Testis (tissue), 3 donors: Measurements from ENCODE around the gene MICB. TPM values are rescaled to one million over a fixed set of nuclear protein-coding genes. Genes with fewer than 3 reads are reported as not detected.

Experiments
- DNase-seq: peaks from one replicate; pipeline ENCODE4 v3.0.0-alpha.2; 2019
- H3K27ac ChIP-seq, 2 donors: fragments of 200-600 bp; sonication (generic); one replicate each; pipeline ENCODE4 v1.5.1; 2019
- H3K27me3 ChIP-seq: fragments of 200-600 bp; sonication (generic); one replicate; pipeline ENCODE4 v1.5.1; 2019
- H3K36me3 ChIP-seq: fragments of 200-600 bp; sonication (generic); one replicate; pipeline ENCODE4 v1.5.1; 2017; ENCODE audit warnings: low read depth; ENCODE audit errors: missing control alignments
- H3K4me1 ChIP-seq: fragments of 200-600 bp; sonication (generic); one replicate; pipeline ENCODE4 v1.5.1; 2019
- H3K4me3 ChIP-seq, 2 donors: fragments of 200-600 bp; sonication (generic); one replicate each; pipeline ENCODE4 v1.5.1; 2017 to 2019
- H3K9me3 ChIP-seq: fragments of 200-600 bp; sonication (generic); one replicate; pipeline ENCODE4 v1.5.1; 2017
- CTCF ChIP-seq, 3 experiments: fragments of 450-650 bp in 2 of 3; fragments of 200-600 bp in 1 of 3; sonication (generic) in 1 of 3; IDR thresholded peaks; one replicate each; pipeline ENCODE4 v1.5.1; 2016 to 2019; ENCODE audit warnings: antibody characterized with exemption in 3 of 3, mild to moderate bottlenecking in 2 of 3, moderate library complexity in 1 of 3
- POLR2A ChIP-seq: fragments of 450-650 bp; IDR thresholded peaks from one replicate; pipeline ENCODE4 v1.6.1; 2017; ENCODE audit warnings: antibody characterized with exemption, mild to moderate bottlenecking, moderate library complexity
- WGBS, 2 donors: methylation state at CpG; one replicate each; pipeline ENCODE4 v1.1.5; 2018; 5-methylcytosine and 5-hydroxymethylcytosine counted together
- intact Hi-C: fragments of 100-400 bp; cut with DNase I; formaldehyde crosslinking; loops from one replicate; pipeline ENCODE4 v1.15.1; 2023; ENCODE audit warnings: low total_unique reads
- polyA plus RNA-seq: library from polyadenylated mRNA; stranded (reverse); fragments of 350-450 nt; fragmentation: Illumina TruSeq; extraction: RNeasy Lipid Tissue Mini Kit (QIAGEN cat#74804); gene quantifications from one replicate; pipeline ENCODE4 v1.2.3, GENCODE V29; 2014; ENCODE audit warnings: low read depth, low replicate concordance; ENCODE audit not compliant: insufficient read depth
- total RNA-seq, 2 donors: library from RNA; depleted of rRNA; stranded (reverse); fragments of >200 nt; gene quantifications; one replicate each; pipeline ENCODE4 v1.2.3, GENCODE V29; 2016

MICB gene
- total and polyA plus RNA-seq, 3 donors from 2014 or later: 4.1 to 5.4 (median 4.4) TPM

- no peak for TF ChIP-seq CTCF (IDR thresholded peaks at IDR 0.05)
- no peak for TF ChIP-seq POLR2A
- Histone ChIP-seq H3K4me1 (no peaks in the 10 kb centered on the region), H3K27ac (no peak overlapping the region), H3K36me3 (no peaks in the 10 kb centered on the region), H3K27me3 (no peaks in the 10 kb centered on the region), H3K4me3 (no peak overlapping the region), H3K9me3 (no peaks in the 10 kb centered on the region)
- no peak for DNase-seq
- WGBS, 2 donors: 67 to 69% methylated on average over 1 to 3 of the region's 3 CpGs
- intact Hi-C loops: no loop called here
These were observed 19.6 kb upstream of the MICB start for GRCh38 chr6:31478186-31478950.

- Histone ChIP-seq H3K4me1 (no peaks in the 10 kb centered on the region), H3K27ac (no peak overlapping the region), H3K27me3 (no peaks in the 10 kb centered on the region), H3K9me3 (no peaks in the 10 kb centered on the region), H3K36me3 (no peaks in the 10 kb centered on the region), H3K4me3 (no peak overlapping the region)
- WGBS, 2 donors: 85 to 91% methylated on average over 5 of the region's 5 CpGs
- TF ChIP-seq CTCF (IDR thresholded peaks at IDR 0.05) (no peak), POLR2A (no peak)
- intact Hi-C loops: no loop called here
- DNase-seq: no peak
These were observed 18.6 kb upstream of the MICB start for GRCh38 chr6:31479151-31479932.

GRCh38 chr6:31479933-31480535, 17.9 kb upstream of the MICB start:
- TF ChIP-seq CTCF (IDR thresholded peaks at IDR 0.05) (no peak), POLR2A (no peak)
- 58 to 70% methylated on average over 3 of the region's 3 CpGs for WGBS, 2 donors
- Histone ChIP-seq H3K27ac (no peak overlapping the region), H3K36me3 (no peaks in the 10 kb centered on the region), H3K27me3 (no peaks in the 10 kb centered on the region), H3K4me1 (no peaks in the 10 kb centered on the region), H3K4me3 (no peak overlapping the region), H3K9me3 (no peaks in the 10 kb centered on the region)
- DNase-seq: no peak
- intact Hi-C loops: no loop called here

GRCh38 chr6:31480574-31480973, 17.4 kb upstream of the MICB start:
- no peak overlapping the region for H3K27ac ChIP-seq
- no peaks in the 10 kb centered on the region for H3K4me1 ChIP-seq
- H3K27me3 ChIP-seq: no peaks in the 10 kb centered on the region
- no peaks in the 10 kb centered on the region for H3K36me3 ChIP-seq
- H3K4me3 ChIP-seq: no peak overlapping the region
- TF ChIP-seq POLR2A (no peak), CTCF (IDR thresholded peaks at IDR 0.05) (no peak)
- intact Hi-C loops: no loop called here
- no peak for DNase-seq
- no peaks in the 10 kb centered on the region for H3K9me3 ChIP-seq
- WGBS, 2 donors: 84 to 86% methylated on average over 6 to 11 of the region's 11 CpGs
